SK-N-SH (cell line): ENCODE results near the gene TUFT1. TPM values are rescaled to one million over a fixed set of nuclear protein-coding genes. Genes with fewer than 3 reads are reported as not detected.

Experiments
- CTCF ChIA-PET: fragments of 300-600, 350-600 bp; formaldehyde crosslinking; extraction: SDS; loops from one replicate; lab custom pipeline; 2021; lab: Yijun Ruan, JAX
- POLR2A ChIA-PET: fragments of 350-600 bp; sonication (Branson Sonifier 250); formaldehyde crosslinking; extraction: SDS; loops from one replicate; lab custom pipeline; 2020; ENCODE audit warnings: antibody characterized with exemption, inconsistent platforms; lab: Yijun Ruan, JAX
- DNase-seq: peaks from one replicate; pipeline ENCODE4 v3.0.0; 2012
- H2AFZ ChIP-seq: fragments of 200-600 bp; sonication (generic); 2 replicates; pipeline ENCODE4 v1.8.1; 2016; ENCODE audit warnings: antibody characterized with exemption, mild to moderate bottlenecking, low read depth
- H3F3A ChIP-seq: fragments of 200-600 bp; sonication (generic); replicated peaks from 2 replicates; pipeline ENCODE3; 2016; ENCODE audit warnings: antibody characterized with exemption, mild to moderate bottlenecking; ENCODE audit not compliant: insufficient read depth
- H3K27ac ChIP-seq, 2 experiments: fragments of 200-500 bp in 1 of 2; fragments of 200-600 bp in 1 of 2; sonication (Bioruptor generic) in 1 of 2; sonication (generic), shearing (Covaris generic) in 1 of 2; 2 replicates each; pipeline versions ENCODE4 v1.5.1 to v1.6.1; 2014 to 2016; ENCODE audit warnings: low read depth in 2 of 2, inconsistent platforms in 1 of 2, low read length in 1 of 2, mild to moderate bottlenecking in 1 of 2, mixed read lengths in 1 of 2
- H3K27me3 ChIP-seq: fragments of 200-600 bp; sonication (generic), shearing (Covaris generic); 2 replicates; pipeline ENCODE4 v1.6.1; 2016; ENCODE audit warnings: mixed run types; ENCODE audit not compliant: insufficient read depth
- H3K36me3 ChIP-seq, 2 experiments: fragments of 200-500 bp in 1 of 2; fragments of 200-600 bp in 1 of 2; sonication (Bioruptor generic) in 1 of 2; sonication (generic) in 1 of 2; replicated peaks in 1 of 2; 2 replicates each; pipeline versions ENCODE3 to v1.5.1; 2014 to 2016; ENCODE audit warnings: low read length in 1 of 2, mild to moderate bottlenecking in 1 of 2; ENCODE audit not compliant: insufficient read depth in 2 of 2, control insufficient read depth in 1 of 2
- H3K4me1 ChIP-seq, 2 experiments: fragments of 200-500 bp in 1 of 2; fragments of 200-600 bp in 1 of 2; sonication (Bioruptor generic) in 1 of 2; sonication (generic), shearing (Covaris generic) in 1 of 2; 2 replicates each; pipeline versions ENCODE4 v1.5.1 to v1.6.1; 2014 to 2016; ENCODE audit warnings: low read depth in 1 of 2, low read length in 1 of 2, mixed run types in 1 of 2; ENCODE audit not compliant: insufficient read depth in 2 of 2, control insufficient read depth in 1 of 2
- H3K4me2 ChIP-seq: fragments of 200-600 bp; sonication (generic), shearing (Covaris generic); 2 replicates; pipeline ENCODE4 v1.6.1; 2017; ENCODE audit warnings: mixed run types
- H3K4me3 ChIP-seq, 2 experiments: fragments of 200-500 bp in 1 of 2; fragments of 200-600 bp in 1 of 2; sonication (Bioruptor generic) in 1 of 2; sonication (generic), shearing (Covaris generic) in 1 of 2; 2 replicates each; pipeline versions ENCODE4 v1.5.1 to v1.8.1; 2014 to 2016; ENCODE audit warnings: low read depth in 2 of 2, inconsistent platforms in 1 of 2, low read length in 1 of 2, mild to moderate bottlenecking in 1 of 2, mixed read lengths in 1 of 2, moderate library complexity in 1 of 2
- H3K79me2 ChIP-seq: fragments of 200-600 bp; sonication (generic); 2 replicates; pipeline ENCODE4 v1.8.1; 2017; ENCODE audit warnings: mild to moderate bottlenecking; ENCODE audit not compliant: insufficient read depth
- H3K9ac ChIP-seq: fragments of 200-600 bp; sonication (generic); 2 replicates; pipeline ENCODE4 v1.6.1; 2017; ENCODE audit warnings: mixed run types
- H3K9me2 ChIP-seq: fragments of 200-600 bp; sonication (generic); 2 replicates; pipeline ENCODE4 v1.6.1; 2017; ENCODE audit warnings: mixed run types
- H3K9me3 ChIP-seq: fragments of 200-600 bp; sonication (generic); 2 replicates; pipeline ENCODE4 v1.6.1; 2017; ENCODE audit warnings: mixed run types, mild to moderate bottlenecking, moderate library complexity
- H4K20me1 ChIP-seq: fragments of 200-600 bp; sonication (generic); 2 replicates; pipeline ENCODE4 v1.6.1; 2017; ENCODE audit warnings: mild to moderate bottlenecking, mixed run types; ENCODE audit not compliant: insufficient read depth
- CHD2 ChIP-seq: fragments of 150-350 bp; IDR thresholded peaks from 2 replicates; pipeline ENCODE4 v1.6.1; 2018; ENCODE audit warnings: low read length; ENCODE audit not compliant: partially characterized antibody
- CTCF ChIP-seq: fragments of 200-600 bp; sonication (generic); IDR thresholded peaks from 2 replicates; pipeline ENCODE4 v1.6.1; 2017; ENCODE audit warnings: antibody characterized with exemption, mild to moderate bottlenecking, moderate library complexity
- FOSL2 ChIP-seq: IDR thresholded peaks from 2 replicates; pipeline ENCODE4 v1.4.0; 2012; ENCODE audit warnings: low read depth, mild to moderate bottlenecking, moderate library complexity, borderline replicate concordance
- FOXJ3 ChIP-seq: sonication (generic); formaldehyde crosslinking; IDR thresholded peaks from 2 replicates; pipeline ENCODE4 v1.5.1; 2020; ENCODE audit warnings: mild to moderate bottlenecking, missing genetic modification reagents
- FOXM1 ChIP-seq: IDR thresholded peaks from 2 replicates; pipeline ENCODE4 v1.4.0; 2012; ENCODE audit warnings: low read depth, mild to moderate bottlenecking
- GABPA ChIP-seq: IDR thresholded peaks from 2 replicates; pipeline ENCODE4 v1.4.0; 2012; ENCODE audit warnings: low read depth, mild to moderate bottlenecking
- GATA2 ChIP-seq: sonication (generic); formaldehyde crosslinking; IDR thresholded peaks from 2 replicates; pipeline ENCODE4 v1.5.0; 2020; ENCODE audit warnings: mild to moderate bottlenecking, missing genetic modification reagents
- IRF3 ChIP-seq: fragments of 150-350 bp; IDR thresholded peaks from 2 replicates; pipeline ENCODE4 v1.6.1; 2016; ENCODE audit warnings: mild to moderate bottlenecking, low read depth, low read length
- JUND ChIP-seq: IDR thresholded peaks from 2 replicates; pipeline ENCODE4 v1.4.0; 2012
- MAX ChIP-seq: IDR thresholded peaks from 2 replicates; pipeline ENCODE4 v1.4.0; 2012; ENCODE audit warnings: low read depth
- MXI1 ChIP-seq: IDR thresholded peaks from 2 replicates; pipeline ENCODE4 v1.6.1; 2012; ENCODE audit warnings: mild to moderate bottlenecking, low read depth, low read length, improper control_type of control experiment
- POLR2AphosphoS5 ChIP-seq: IDR thresholded peaks from 2 replicates; pipeline ENCODE4 v1.6.1; 2012; ENCODE audit warnings: low read depth, low read length
- RFX5 ChIP-seq: IDR thresholded peaks from 2 replicates; pipeline ENCODE4 v1.6.1; 2012; ENCODE audit warnings: mild to moderate bottlenecking, improper control_type of control experiment, low read length
- RXRA ChIP-seq: IDR thresholded peaks from 2 replicates; pipeline ENCODE4 v1.4.0; 2012; ENCODE audit warnings: low read depth, mild to moderate bottlenecking, borderline replicate concordance
- SMC3 ChIP-seq: IDR thresholded peaks from 2 replicates; pipeline ENCODE4 v1.6.1; 2012; ENCODE audit warnings: low read depth, low read length, improper control_type of control experiment
- TAF1 ChIP-seq: IDR thresholded peaks from 2 replicates; pipeline ENCODE4 v1.6.1; 2012; ENCODE audit warnings: low read depth, mild to moderate bottlenecking, low read length, moderate library complexity, borderline replicate concordance
- TCF12 ChIP-seq: IDR thresholded peaks from 2 replicates; pipeline ENCODE4 v1.4.0; 2012
- USF1 ChIP-seq: IDR thresholded peaks from 2 replicates; pipeline ENCODE4 v1.4.0; 2012; ENCODE audit warnings: low read depth, borderline replicate concordance
- YY1 ChIP-seq: IDR thresholded peaks from 2 replicates; pipeline ENCODE4 v1.4.0; 2012; ENCODE audit warnings: low read depth, mild to moderate bottlenecking
- WGBS: methylation state at CpG from one replicate; pipeline ENCODE4 v1.1.6; 2017; ENCODE audit warnings: low lambda C conversion rate; 5-methylcytosine and 5-hydroxymethylcytosine counted together
- polyA plus RNA-seq, 3 experiments: library from polyadenylated mRNA; depleted of rRNA; stranded (reverse); fragments of >200 nt; gene quantifications; 2 replicates each; pipeline ENCODE4 v1.2.3, GENCODE V29; 2012

Gene TUFT1
- polyA plus RNA-seq, 1 of the 3 experiments (the other 2 are of a cell fraction): 20.6 TPM

GRCh38 chr1:151540982-151541377, 871 bp downstream of the TUFT1 start:
- peaks cover 22 to 39% of the 10 kb centered on the region in 2 experiments; a peak in 3 of 4 replicates for H3K4me1 ChIP-seq
- CTCF ChIA-PET: interaction anchor here (1.0 to 2.9 kb wide), 8 partner anchors 7 to 194 kb away, joined by 3 to 9 read pairs (median 4); no protein-coding TSS in a partner anchor

More at GRCh38 chr1:151540982-151541377, 871 bp downstream of the TUFT1 start:
- Histone ChIP-seq H3K79me2 (peaks cover 55% of the 10 kb centered on the region), H3K4me2 (peak overlapping the region; percentile 87), H3K27me3 (no peaks in the 10 kb centered on the region), H3K9me3 (no peaks in the 10 kb centered on the region), H3K4me3 (peak overlapping the region; percentile 81 to 85), H3K9ac (peak overlapping the region; percentile 87), H3F3A (peaks cover 26% of the 10 kb centered on the region), H4K20me1 (0 out of 2 replicates have a peak, but pooled peaks cover 6% of the 10 kb centered on the region), H3K27ac (peak overlapping the region; percentile 39 to 83; a peak in 3 of 4 replicates), H2AFZ (peak overlapping the region; percentile 83; the same call in 1 of the 2 replicates), H3K36me3 (no peaks in the 10 kb centered on the region), H3K9me2 (no peaks in the 10 kb centered on the region)
- 2% methylated on average over 13 of the region's 13 CpGs for WGBS
- peak; percentile 63 for DNase-seq
- POLR2A ChIA-PET: interaction anchor here (0.6 to 1.9 kb wide), 5 partner anchors 17 to 71 kb away, joined by 3 to 10 read pairs (median 3); partner anchors contain the start of genes CGN and SNX27
- TF ChIP-seq TCF12 (no peak), CHD2 (no peak), FOSL2 (no peak), TAF1 (no peak), MAX (no peak), YY1 (no peak), GABPA (no peak), MXI1 (no peak), FOXJ3 (CRISPR knock-in tag) (no peak), JUND (no peak), CTCF (no peak), IRF3 (no peak), FOXM1 (no peak), POLR2AphosphoS5 (no peak), SMC3 (no peak), GATA2 (CRISPR knock-in tag) (no peak), RFX5 (no peak), USF1 (no peak), RXRA (no peak)
